GM23248 (cell line): ENCODE results near the gene PLBD2. TPM values are rescaled to one million over a fixed set of nuclear protein-coding genes. Genes with fewer than 3 reads are reported as not detected.

Source experiments
- DNase-seq: peaks from one replicate; pipeline ENCODE4 v3.0.0-alpha.2; 2015
- H2AFZ ChIP-seq: fragments of 200-600 bp; sonication (generic); 2 replicates; pipeline ENCODE4 v1.6.1; 2016; ENCODE audit warnings: antibody characterized with exemption
- H3F3A ChIP-seq: fragments of 200-600 bp; sonication (generic); 2 replicates; pipeline ENCODE4 v1.6.1; 2016; ENCODE audit warnings: mild to moderate bottlenecking, antibody characterized with exemption, mixed run types; ENCODE audit not compliant: insufficient read depth
- H3K27ac ChIP-seq: fragments of 200-600 bp; sonication (generic); 2 replicates; pipeline ENCODE4 v1.5.1; 2016; ENCODE audit warnings: mild to moderate bottlenecking
- H3K27me3 ChIP-seq: fragments of 200-600 bp; sonication (generic); replicated peaks from 2 replicates; pipeline ENCODE4 v1.6.1; 2016; ENCODE audit warnings: mild to moderate bottlenecking; ENCODE audit not compliant: insufficient read depth
- H3K36me3 ChIP-seq: fragments of 200-600 bp; sonication (generic); 2 replicates; pipeline ENCODE4 v1.6.1; 2016; ENCODE audit warnings: low read depth, mild to moderate bottlenecking
- H3K4me1 ChIP-seq: fragments of 200-600 bp; sonication (generic); 2 replicates; pipeline ENCODE4 v1.6.1; 2016; ENCODE audit warnings: mild to moderate bottlenecking; ENCODE audit not compliant: insufficient read depth
- H3K4me2 ChIP-seq: fragments of 200-600 bp; sonication (generic); one replicate; pipeline ENCODE4 v1.6.1; 2016; ENCODE audit warnings: mild to moderate bottlenecking; ENCODE audit not compliant: unreplicated experiment
- H3K4me3 ChIP-seq: fragments of 200-600 bp; sonication (generic); 2 replicates; pipeline ENCODE4 v1.5.1; 2016; ENCODE audit warnings: mild to moderate bottlenecking
- H3K79me2 ChIP-seq: fragments of 200-600 bp; sonication (generic); 2 replicates; pipeline ENCODE4 v1.6.1; 2016; ENCODE audit warnings: mild to moderate bottlenecking; ENCODE audit not compliant: insufficient read depth
- H3K9ac ChIP-seq: fragments of 200-600 bp; sonication (generic); 2 replicates; pipeline ENCODE4 v1.6.1; 2016; ENCODE audit warnings: mild to moderate bottlenecking
- H3K9me2 ChIP-seq: fragments of 200-600 bp; sonication (generic); 2 replicates; pipeline ENCODE4 v1.6.1; 2016; ENCODE audit warnings: mixed run types, mild to moderate bottlenecking, moderate library complexity; ENCODE audit not compliant: insufficient read depth
- H3K9me3 ChIP-seq: fragments of 200-600 bp; sonication (generic); one replicate; pipeline ENCODE4 v1.6.1; 2017; ENCODE audit warnings: low read depth
- H4K20me1 ChIP-seq: fragments of 200-600 bp; sonication (generic); 2 replicates; pipeline ENCODE4 v1.6.0; 2016; ENCODE audit not compliant: insufficient read depth
- EZH2 ChIP-seq: fragments of 200-600 bp; sonication (generic); IDR thresholded peaks from 2 replicates; pipeline ENCODE4 v1.6.1; 2018; ENCODE audit warnings: antibody characterized with exemption, mild to moderate bottlenecking; ENCODE audit not compliant: insufficient read depth, poor library complexity, severe bottlenecking
- EZH2phosphoT487 ChIP-seq: fragments of 200-600 bp; sonication (generic); IDR thresholded peaks from 2 replicates; pipeline ENCODE4 v1.6.1; 2018; ENCODE audit warnings: antibody characterized with exemption, moderate library complexity, mild to moderate bottlenecking, low read depth; ENCODE audit not compliant: insufficient read depth
- WGBS, 2 experiments: methylation state at CpG; one replicate each; pipeline ENCODE4 v1.1.6; 2015 to 2017; ENCODE audit warnings: low lambda C conversion rate in 2 of 2, low coverage in 1 of 2; ENCODE audit errors: missing lambda C conversion rate in 2 of 2; 5-methylcytosine and 5-hydroxymethylcytosine counted together
- in situ Hi-C: fragments of 300-500 bp; cut with MboI; formaldehyde crosslinking; loops from 2 replicates; pipeline ENCODE4 v1.15.0; 2020
- polyA plus RNA-seq: library from polyadenylated mRNA; unstranded; fragments of >200 nt; fragmentation: Nextera tagmentation; extraction: Ambion mirVana; gene quantifications from 2 replicates; pipeline ENCODE4 v1.2.1, GENCODE V29; 2016
- total RNA-seq: library from RNA; depleted of rRNA; stranded (reverse); fragments of >200 nt; shearing (Covaris generic); gene quantifications from 2 replicates; pipeline ENCODE4 v1.2.3, GENCODE V29; 2014

Gene PLBD2
- total and polyA plus RNA-seq, 2 experiments from 2014 or later = 38.5 to 58.5 TPM

DNA sequence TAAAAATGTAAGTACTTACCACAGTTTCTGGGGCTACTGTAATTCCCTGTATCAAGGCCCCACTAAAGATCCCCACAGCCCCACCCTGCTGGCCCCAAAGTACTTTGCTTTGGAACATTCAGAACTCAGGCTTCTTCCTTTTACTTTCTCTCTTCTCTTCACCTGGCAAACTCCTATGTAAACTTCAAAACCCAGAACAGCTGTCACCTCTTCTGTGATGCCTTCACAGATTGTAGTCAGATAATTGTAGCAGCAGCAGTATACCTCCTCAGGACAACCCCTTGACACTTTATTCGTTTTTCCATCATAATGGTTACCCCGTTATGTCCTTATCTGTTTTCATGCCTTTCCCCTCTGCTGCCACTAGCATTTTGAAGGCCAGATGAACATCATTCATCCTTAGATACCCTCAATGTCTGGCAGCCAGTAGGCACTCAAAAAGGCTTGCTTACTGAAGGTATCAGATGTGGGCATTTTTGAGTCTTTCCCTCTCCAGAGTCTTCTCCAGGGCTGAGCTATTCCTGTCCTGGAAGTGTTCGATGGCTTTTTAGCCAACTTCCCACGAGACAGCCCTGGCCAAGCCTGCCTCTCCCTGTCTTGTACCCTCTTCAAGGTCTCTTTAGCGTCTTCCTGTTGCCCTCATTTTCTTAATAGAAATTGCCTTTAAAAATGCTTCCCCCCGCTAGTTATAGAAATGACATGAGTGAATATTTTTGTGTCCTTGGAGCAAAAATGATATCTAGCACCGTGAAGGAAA is 7.4 kb downstream of the PLBD2 start:
- 0 out of 2 replicates have a peak, but pooled peaks cover 7% of the 10 kb centered on the region for H3K79me2 ChIP-seq
- no peak overlapping the region for H2AFZ ChIP-seq
- H3K27ac ChIP-seq = no peak overlapping the region
- no peak overlapping the region for H3K4me2 ChIP-seq
- no peaks in the 10 kb centered on the region for H3K9me2 ChIP-seq
- 75% methylated on average over 7 of the region's 7 CpGs for WGBS, 2 experiments
- H3K9me3 ChIP-seq = no peaks in the 10 kb centered on the region
- no peaks in the 10 kb centered on the region for H3K36me3 ChIP-seq
- in situ Hi-C loops = no loop called here
- H3K4me1 ChIP-seq = 0 out of 2 replicates have a peak, but pooled peaks cover 7% of the 10 kb centered on the region
- no peak overlapping the region for H3K9ac ChIP-seq
- DNase-seq = no peak
- no peaks in the 10 kb centered on the region for H4K20me1 ChIP-seq
- H3K27me3 ChIP-seq = no peaks in the 10 kb centered on the region
- H3K4me3 ChIP-seq = no peak overlapping the region
- H3F3A ChIP-seq = no peaks in the 10 kb centered on the region
- TF ChIP-seq EZH2 = no peak
- no peak for TF ChIP-seq EZH2phosphoT487

DNA sequence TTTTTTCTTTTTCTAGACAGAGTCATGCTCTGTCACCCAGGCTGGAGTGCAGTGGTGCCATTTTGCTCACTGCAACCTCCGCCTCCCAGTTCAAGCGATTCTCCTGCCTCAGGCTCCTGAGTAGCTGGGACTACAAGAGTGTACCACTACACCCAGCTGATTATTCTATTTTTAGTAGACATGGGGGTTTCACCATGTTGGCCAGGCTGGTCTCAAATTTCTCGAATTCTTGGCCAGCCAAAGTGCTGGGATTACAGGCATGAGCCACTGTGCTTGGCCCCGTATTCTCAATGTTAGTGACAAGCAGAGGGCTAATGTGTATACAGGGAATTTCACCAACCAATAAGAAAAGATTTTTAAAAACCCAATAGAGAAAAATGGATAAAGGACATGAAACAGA is 8.4 kb downstream of the PLBD2 start:
- in situ Hi-C loops = no loop called here
- Histone ChIP-seq H3K79me2 (0 out of 2 replicates have a peak, but pooled peaks cover 7% of the 10 kb centered on the region), H3K9me2 (no peaks in the 10 kb centered on the region), H2AFZ (no peak overlapping the region), H3K4me1 (0 out of 2 replicates have a peak, but pooled peaks cover 2% of the 10 kb centered on the region), H3K4me2 (no peak overlapping the region), H4K20me1 (no peaks in the 10 kb centered on the region), H3K9ac (no peak overlapping the region), H3F3A (no peaks in the 10 kb centered on the region), H3K27ac (no peak overlapping the region), H3K9me3 (no peaks in the 10 kb centered on the region), H3K4me3 (no peak overlapping the region), H3K27me3 (no peaks in the 10 kb centered on the region), H3K36me3 (no peaks in the 10 kb centered on the region)
- WGBS, 2 experiments = 49 to 53% methylated on average over 4 of the region's 4 CpGs
- no peak for DNase-seq
- TF ChIP-seq EZH2phosphoT487 = no peak
- no peak for TF ChIP-seq EZH2

DNA sequence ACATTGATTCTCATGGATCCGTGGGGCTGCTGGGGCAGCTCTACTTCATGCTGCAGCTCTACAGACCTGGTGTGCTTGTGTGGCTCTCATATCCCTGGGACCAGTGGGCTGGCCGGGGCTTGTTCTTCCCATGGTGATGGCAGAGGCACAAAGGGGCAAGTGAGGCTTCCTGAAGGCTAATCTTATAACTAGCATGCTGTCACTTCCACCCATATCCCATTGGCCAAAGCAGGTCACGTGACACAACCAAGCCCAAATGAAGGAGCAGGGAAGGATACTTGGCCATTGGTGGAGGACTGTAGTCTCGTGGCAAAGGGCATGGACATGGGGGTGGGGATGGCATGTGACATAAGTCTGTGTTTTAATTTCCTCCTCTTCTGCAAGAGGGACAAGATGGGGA is 9.9 kb downstream of the PLBD2 start:
- Histone ChIP-seq H3K4me2 (no peak overlapping the region), H3K79me2 (0 out of 2 replicates have a peak, but pooled peaks cover 7% of the 10 kb centered on the region), H4K20me1 (no peaks in the 10 kb centered on the region), H3K4me1 (no peaks in the 10 kb centered on the region), H3K9ac (no peak overlapping the region), H3K9me3 (no peaks in the 10 kb centered on the region), H3F3A (no peaks in the 10 kb centered on the region), H3K9me2 (no peaks in the 10 kb centered on the region), H3K4me3 (no peak overlapping the region), H2AFZ (no peak overlapping the region), H3K36me3 (no peaks in the 10 kb centered on the region), H3K27ac (no peak overlapping the region), H3K27me3 (no peaks in the 10 kb centered on the region)
- TF ChIP-seq EZH2 (no peak), EZH2phosphoT487 (no peak)
- WGBS, 2 experiments = 86 to 87% methylated on average over 4 of the region's 4 CpGs
- in situ Hi-C loops = no loop called here
- DNase-seq = no peak

DNA sequence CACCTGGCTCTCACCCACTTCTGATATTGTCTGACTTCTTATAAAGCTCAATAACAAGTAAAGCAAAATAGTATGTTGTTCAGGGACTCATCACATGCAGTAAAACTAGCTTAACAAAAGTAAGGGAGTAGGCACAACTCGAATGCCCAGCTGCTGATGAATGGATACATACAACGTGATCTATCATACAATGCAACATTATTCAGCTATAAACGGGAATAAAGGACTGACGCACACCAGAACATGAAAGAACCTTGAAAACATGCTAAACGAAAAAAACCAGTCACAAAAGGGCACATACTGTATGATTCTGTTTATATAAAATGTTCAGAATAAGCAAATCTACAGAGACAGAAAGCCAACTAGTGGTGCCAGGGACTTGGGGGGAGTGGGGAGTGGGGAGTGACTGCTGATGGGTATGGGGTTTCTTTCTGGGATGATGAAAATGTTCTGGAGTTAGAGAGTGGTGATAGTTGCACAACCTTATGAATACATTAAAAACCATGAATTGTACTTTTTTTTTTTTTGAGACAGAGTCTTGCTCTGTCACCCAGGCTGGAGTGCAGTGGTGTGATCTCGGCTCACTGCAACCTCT is 11.1 kb downstream of the PLBD2 start:
- H3K9ac ChIP-seq = no peak overlapping the region
- no peaks in the 10 kb centered on the region for H3F3A ChIP-seq
- WGBS, 2 experiments = 80 to 83% methylated on average over 5 to 6 of the region's 6 CpGs
- H3K27me3 ChIP-seq = no peaks in the 10 kb centered on the region
- no peaks in the 10 kb centered on the region for H3K9me2 ChIP-seq
- no peak overlapping the region for H3K4me3 ChIP-seq
- TF ChIP-seq EZH2phosphoT487 (no peak), EZH2 (no peak)
- no peak for DNase-seq
- in situ Hi-C loops = no loop called here
- no peak overlapping the region for H3K4me2 ChIP-seq
- no peak overlapping the region for H2AFZ ChIP-seq
- H3K4me1 ChIP-seq = no peaks in the 10 kb centered on the region
- no peaks in the 10 kb centered on the region for H4K20me1 ChIP-seq
- no peaks in the 10 kb centered on the region for H3K9me3 ChIP-seq
- H3K36me3 ChIP-seq = no peaks in the 10 kb centered on the region
- H3K27ac ChIP-seq = no peak overlapping the region
- 0 out of 2 replicates have a peak, but pooled peaks cover 7% of the 10 kb centered on the region for H3K79me2 ChIP-seq
